ENCODE results near the gene MS4A8.

MS4A8 gene

GRCh38 chr11:60764879-60765278 is 65.5 kb downstream of the MS4A8 start:
- no peak for DNase-seq

- no peak for DNase-seq
Observed at GRCh38 chr11:60765355-60765754, 65.9 kb downstream of the MS4A8 start.
